ENCODE results near the gene TAF7. TPM values are rescaled to one million over a fixed set of nuclear protein-coding genes. Genes with fewer than 3 reads are reported as not detected.

TAF7 gene
- total and polyA plus RNA-seq, 10 of the 15 experiments (the other 5 are each of a cell fraction or from before 2014, with no cell fraction given): 42.0 to 88.8 (median 69.2) TPM

- FAIRE-seq (no peak), ATAC-seq (no peak), DNase-seq (ENCODE audit: low read depth, low spot score) (no peak)
- H3K9ac ChIP-seq (ENCODE audit: control insufficient read depth, insufficient read depth, low read length): no peak overlapping the region
- intact Hi-C loops (cut with micrococcal nuclease; ENCODE audit: unreplicated experiment) (no loop called here), in situ Hi-C loops (cut with MboI) (no loop called here)
- RAD21 ChIA-PET (ENCODE audit: unreplicated experiment): no interaction called here
- H2AFZ ChIP-seq (ENCODE audit: control insufficient read depth, low read depth, low read length): no peak overlapping the region
- H3K9me3 ChIP-seq (replicated peaks; ENCODE audit: control insufficient read depth, insufficient read depth, low read length): peaks cover 2% of the 10 kb centered on the region; the same call in 1 of the 3 replicates
- no peaks in the 10 kb centered on the region for H3K27me3 ChIP-seq (replicated peaks in 1 of 2; ENCODE audit: control insufficient read depth in 2 of 2, insufficient read depth in 2 of 2, low read length in 1 of 2)
- no peaks in the 10 kb centered on the region for H4K20me1 ChIP-seq (ENCODE audit: control insufficient read depth, insufficient read depth)
- SMC1A ChIA-PET (ENCODE audit: uncharacterized antibody, unreplicated experiment): no interaction called here
- no peaks in the 10 kb centered on the region for H3K4me1 ChIP-seq (ENCODE audit: control insufficient read depth, insufficient read depth, low read length)
- H3K4me2 ChIP-seq (ENCODE audit: control insufficient read depth, insufficient read depth): no peak overlapping the region
- no peaks in the 10 kb centered on the region for H3K36me3 ChIP-seq (ENCODE audit: control insufficient read depth in 2 of 2, insufficient read depth in 2 of 2, low read length in 1 of 2)
- TF ChIP-seq PAX8 (IDR thresholded peaks at IDR 0.05): no peak
- TF ChIP-seq STAT1 (conservative IDR thresholded peaks at IDR 0.05): no peak
- TF ChIP-seq SUZ12 (IDR thresholded peaks at IDR 0.05; ENCODE audit: unreplicated experiment): no peak
- TF ChIP-seq ZNF687 (IDR thresholded peaks at IDR 0.05): no peak
- no peak for TF ChIP-seq POLR2AphosphoS5 (IDR thresholded peaks at IDR 0.05; ENCODE audit: low read length)
- WGBS (ENCODE audit: insufficient coverage, insufficient replicate concordance, low lambda C conversion rate, missing lambda C conversion rate): 75% methylated on average over 4 of the region's 4 CpGs
- H3K27ac ChIP-seq (ENCODE audit: control insufficient read depth, insufficient read depth): no peak overlapping the region
- no peak overlapping the region for H3K4me3 ChIP-seq
- POLR2A ChIA-PET: no interaction called here
- H3K79me2 ChIP-seq (ENCODE audit: control insufficient read depth, insufficient read depth, low read length): no peaks in the 10 kb centered on the region
- CTCF ChIA-PET: no interaction called here
- BruUV-seq (replicated peaks): no TSS peak
Observed at GRCh38 chr5:141269195-141269594, 51.4 kb downstream of the TAF7 start.

Other genes starting within 250 kb of the TAF7 start
Only the 7 nearest of the 38 such genes appear.
- gene SLC25A2, start 16.7 kb downstream of the TAF7 start, total RNA-seq (2014; rRNA removed): 0.17 and 0.38 TPM in 2 replicates
- gene SLC25A2, start 16.7 kb downstream of the TAF7 start, total RNA-seq (2014; rRNA removed; fragmentation: Illumina TruSeq; extraction: Trizol): 0.31 and 0.46 TPM in 2 replicates
- gene SLC25A2, start 16.7 kb downstream of the TAF7 start, total RNA-seq (2021): 0.44 and 0.58 TPM in 2 replicates
- not detected in 2 replicates for gene SLC25A2, start 16.7 kb downstream of the TAF7 start, polyA plus RNA-seq (2011; rRNA removed)
- gene SLC25A2, start 16.7 kb downstream of the TAF7 start, polyA plus RNA-seq (2014; fragmentation: Illumina TruSeq; extraction: Trizol): 0.09 TPM in 1 of 2 replicates, not detected in the other
- not detected for gene SLC25A2, start 16.7 kb downstream of the TAF7 start, polyA plus RNA-seq (2014; fragmentation: Nextera tagmentation; extraction: Ambion mirVana)
- not detected in 2 replicates for gene SLC25A2, start 16.7 kb downstream of the TAF7 start, polyA plus RNA-seq (2014; rRNA removed)
- not detected for gene SLC25A2, start 16.7 kb downstream of the TAF7 start, polyA plus RNA-seq (2016; fragmentation: Nextera tagmentation; extraction: Ambion mirVana)
- gene PCDHGA1, start 9.7 kb upstream of the TAF7 start, total RNA-seq (2014; rRNA removed): 0.22 and 0.51 TPM in 2 replicates
- 0.18 and 0.32 TPM in 2 replicates for gene PCDHGA1, start 9.7 kb upstream of the TAF7 start, total RNA-seq (2014; rRNA removed; fragmentation: Illumina TruSeq; extraction: Trizol)
- 0.19 and 0.31 TPM in 2 replicates for gene PCDHGA1, start 9.7 kb upstream of the TAF7 start, total RNA-seq (2021)
- gene PCDHGA1, start 9.7 kb upstream of the TAF7 start, polyA plus RNA-seq (2011; rRNA removed): 0.17 and 0.19 TPM in 2 replicates
- gene PCDHGA1, start 9.7 kb upstream of the TAF7 start, polyA plus RNA-seq (2014; fragmentation: Illumina TruSeq; extraction: Trizol): 0.18 and 0.25 TPM in 2 replicates
- under 1 TPM in 1 of 2 experiments, not detected in 1; 0.02 TPM for gene PCDHGA1, start 9.7 kb upstream of the TAF7 start, polyA plus RNA-seq (2014; fragmentation: Nextera tagmentation; extraction: Ambion mirVana)
- gene PCDHGA1, start 9.7 kb upstream of the TAF7 start, polyA plus RNA-seq (2014; rRNA removed): 0.24 and 0.25 TPM in 2 replicates
- gene PCDHGA1, start 9.7 kb upstream of the TAF7 start, polyA plus RNA-seq (2016; fragmentation: Nextera tagmentation; extraction: Ambion mirVana): not detected
- 0.06 TPM in 1 of 2 replicates, not detected in the other for gene PCDHGA2, start 18.0 kb upstream of the TAF7 start, total RNA-seq (2014; rRNA removed)
- 0.04 and 0.05 TPM in 2 replicates for gene PCDHGA2, start 18.0 kb upstream of the TAF7 start, total RNA-seq (2014; rRNA removed; fragmentation: Illumina TruSeq; extraction: Trizol)
- gene PCDHGA2, start 18.0 kb upstream of the TAF7 start, total RNA-seq (2021): 0.05 and 0.11 TPM in 2 replicates
- 0.04 and 0.11 TPM in 2 replicates for gene PCDHGA2, start 18.0 kb upstream of the TAF7 start, polyA plus RNA-seq (2011; rRNA removed)
- 0.03 and 0.08 TPM in 2 replicates for gene PCDHGA2, start 18.0 kb upstream of the TAF7 start, polyA plus RNA-seq (2014; fragmentation: Illumina TruSeq; extraction: Trizol)
- gene PCDHGA2, start 18.0 kb upstream of the TAF7 start, polyA plus RNA-seq (2014; fragmentation: Nextera tagmentation; extraction: Ambion mirVana): not detected
- gene PCDHGA2, start 18.0 kb upstream of the TAF7 start, polyA plus RNA-seq (2014; rRNA removed): 0.03 and 0.10 TPM in 2 replicates
- not detected for gene PCDHGA2, start 18.0 kb upstream of the TAF7 start, polyA plus RNA-seq (2016; fragmentation: Nextera tagmentation; extraction: Ambion mirVana)
- gene PCDHGA3, start 23.0 kb upstream of the TAF7 start, total RNA-seq (2014; rRNA removed): 0.05 and 0.11 TPM in 2 replicates
- not detected in 2 replicates for gene PCDHGA3, start 23.0 kb upstream of the TAF7 start, total RNA-seq (2014; rRNA removed; fragmentation: Illumina TruSeq; extraction: Trizol)
- 0.08 and 0.10 TPM in 2 replicates for gene PCDHGA3, start 23.0 kb upstream of the TAF7 start, total RNA-seq (2021)
- gene PCDHGA3, start 23.0 kb upstream of the TAF7 start, polyA plus RNA-seq (2011; rRNA removed): 0.04 TPM in 1 of 2 replicates, not detected in the other
- gene PCDHGA3, start 23.0 kb upstream of the TAF7 start, polyA plus RNA-seq (2014; fragmentation: Illumina TruSeq; extraction: Trizol): 0.06 TPM in 1 of 2 replicates, not detected in the other
- not detected for gene PCDHGA3, start 23.0 kb upstream of the TAF7 start, polyA plus RNA-seq (2014; fragmentation: Nextera tagmentation; extraction: Ambion mirVana)
- not detected in 2 replicates for gene PCDHGA3, start 23.0 kb upstream of the TAF7 start, polyA plus RNA-seq (2014; rRNA removed)
- gene PCDHGA3, start 23.0 kb upstream of the TAF7 start, polyA plus RNA-seq (2016; fragmentation: Nextera tagmentation; extraction: Ambion mirVana): under 1 TPM in 1 of 2 experiments, not detected in 1; 0.17 TPM
- 0.06 and 0.11 TPM in 2 replicates for gene PCDHGB1, start 29.3 kb upstream of the TAF7 start, total RNA-seq (2014; rRNA removed)
- 0.09 and 0.14 TPM in 2 replicates for gene PCDHGB1, start 29.3 kb upstream of the TAF7 start, total RNA-seq (2014; rRNA removed; fragmentation: Illumina TruSeq; extraction: Trizol)
- 0.16 and 0.21 TPM in 2 replicates for gene PCDHGB1, start 29.3 kb upstream of the TAF7 start, total RNA-seq (2021)
- gene PCDHGB1, start 29.3 kb upstream of the TAF7 start, polyA plus RNA-seq (2011; rRNA removed): 0.19 TPM in 1 of 2 replicates, not detected in the other
- 0.04 TPM in 1 of 2 replicates, not detected in the other for gene PCDHGB1, start 29.3 kb upstream of the TAF7 start, polyA plus RNA-seq (2014; fragmentation: Illumina TruSeq; extraction: Trizol)
- gene PCDHGB1, start 29.3 kb upstream of the TAF7 start, polyA plus RNA-seq (2014; fragmentation: Nextera tagmentation; extraction: Ambion mirVana): not detected
- gene PCDHGB1, start 29.3 kb upstream of the TAF7 start, polyA plus RNA-seq (2014; rRNA removed): 0.08 and 0.28 TPM in 2 replicates
- gene PCDHGB1, start 29.3 kb upstream of the TAF7 start, polyA plus RNA-seq (2016; fragmentation: Nextera tagmentation; extraction: Ambion mirVana): under 1 TPM; 0.08 to 0.40 TPM
- gene PCDHGA4, start 34.2 kb upstream of the TAF7 start, total RNA-seq (2014; rRNA removed): 0.11 TPM in 2 replicates
- gene PCDHGA4, start 34.2 kb upstream of the TAF7 start, total RNA-seq (2014; rRNA removed; fragmentation: Illumina TruSeq; extraction: Trizol): 0.09 and 0.18 TPM in 2 replicates
- 0.13 TPM in 1 of 2 replicates, not detected in the other for gene PCDHGA4, start 34.2 kb upstream of the TAF7 start, total RNA-seq (2021)
- gene PCDHGA4, start 34.2 kb upstream of the TAF7 start, polyA plus RNA-seq (2011; rRNA removed): 0.10 and 0.14 TPM in 2 replicates
- gene PCDHGA4, start 34.2 kb upstream of the TAF7 start, polyA plus RNA-seq (2014; fragmentation: Illumina TruSeq; extraction: Trizol): 0.13 and 0.33 TPM in 2 replicates
- not detected for gene PCDHGA4, start 34.2 kb upstream of the TAF7 start, polyA plus RNA-seq (2014; fragmentation: Nextera tagmentation; extraction: Ambion mirVana)
- gene PCDHGA4, start 34.2 kb upstream of the TAF7 start, polyA plus RNA-seq (2014; rRNA removed): 0.12 and 0.19 TPM in 2 replicates
- under 1 TPM in 1 of 2 experiments, not detected in 1; 0.17 TPM for gene PCDHGA4, start 34.2 kb upstream of the TAF7 start, polyA plus RNA-seq (2016; fragmentation: Nextera tagmentation; extraction: Ambion mirVana)
- gene PCDHGB2, start 39.2 kb upstream of the TAF7 start, total RNA-seq (2014; rRNA removed): 0.11 and 0.38 TPM in 2 replicates
- 0.28 and 0.31 TPM in 2 replicates for gene PCDHGB2, start 39.2 kb upstream of the TAF7 start, total RNA-seq (2014; rRNA removed; fragmentation: Illumina TruSeq; extraction: Trizol)
- 0.16 and 0.38 TPM in 2 replicates for gene PCDHGB2, start 39.2 kb upstream of the TAF7 start, total RNA-seq (2021)
- gene PCDHGB2, start 39.2 kb upstream of the TAF7 start, polyA plus RNA-seq (2011; rRNA removed): 0.20 and 0.27 TPM in 2 replicates
- 0.15 and 0.35 TPM in 2 replicates for gene PCDHGB2, start 39.2 kb upstream of the TAF7 start, polyA plus RNA-seq (2014; fragmentation: Illumina TruSeq; extraction: Trizol)
- gene PCDHGB2, start 39.2 kb upstream of the TAF7 start, polyA plus RNA-seq (2014; fragmentation: Nextera tagmentation; extraction: Ambion mirVana): not detected
- 0.06 and 0.20 TPM in 2 replicates for gene PCDHGB2, start 39.2 kb upstream of the TAF7 start, polyA plus RNA-seq (2014; rRNA removed)
- gene PCDHGB2, start 39.2 kb upstream of the TAF7 start, polyA plus RNA-seq (2016; fragmentation: Nextera tagmentation; extraction: Ambion mirVana): under 1 TPM; 0.14 to 0.24 TPM